Renal pelvis (tissue), 4 donors: ENCODE measurements around the gene PKIB. TPM values are rescaled to one million over a fixed set of nuclear protein-coding genes. Genes with fewer than 3 reads are reported as not detected.
"Not testable (repeated sequence)": the region's sequence is repeated elsewhere in the genome, so short reads cannot be mapped to it uniquely, and the experiment has no call there.

Experiments
- DNase-seq: peaks from one replicate; pipeline ENCODE4 v3.0.0-alpha.2; 2013
- polyA plus RNA-seq, 3 donors: library from polyadenylated mRNA; unstranded; fragments of 120-200 nt; gene quantifications; one replicate each; pipeline ENCODE4 v1.2.1, GENCODE V29; 2013; ENCODE audit not compliant: insufficient read length in 3 of 3

Gene PKIB
- polyA plus RNA-seq, 3 donors, result 1.5 to 2.4 (median 1.6) TPM

- not testable (repeated sequence) for DNase-seq
These were observed 134.0 kb downstream of the PKIB start for GRCh38 chr6:122744247-122744646.

- not testable (repeated sequence) for DNase-seq
These were observed 134.7 kb downstream of the PKIB start for GRCh38 chr6:122744856-122745255.

- no peak for DNase-seq
These were observed 136.5 kb downstream of the PKIB start for GRCh38 chr6:122746688-122747087.

GRCh38 chr6:122747573-122747972, 137.4 kb downstream of the PKIB start:
- no peak for DNase-seq

GRCh38 chr6:122748945-122749344, 138.7 kb downstream of the PKIB start:
- DNase-seq, result not testable (repeated sequence)

GRCh38 chr6:122749451-122750050, 139.3 kb downstream of the PKIB start:
- no peak for DNase-seq

GRCh38 chr6:122751326-122751725, 141.1 kb downstream of the PKIB start:
- no peak for DNase-seq

- no peak for DNase-seq
These were observed 142.3 kb downstream of the PKIB start for GRCh38 chr6:122752459-122752858.

- no peak for DNase-seq
These were observed 142.9 kb downstream of the PKIB start for GRCh38 chr6:122753000-122753687.

- DNase-seq, result no peak
These were observed 143.5 kb downstream of the PKIB start for GRCh38 chr6:122753688-122754056.

GRCh38 chr6:122754191-122754731, 144.1 kb downstream of the PKIB start:
- DNase-seq, result no peak

- no peak for DNase-seq
These were observed 145.7 kb downstream of the PKIB start for GRCh38 chr6:122755901-122756300.

GRCh38 chr6:122758927-122759334, 148.7 kb downstream of the PKIB start:
- DNase-seq, result no peak

GRCh38 chr6:122760330-122760729, 150.1 kb downstream of the PKIB start:
- no peak for DNase-seq

GRCh38 chr6:122766256-122766655, 156.1 kb downstream of the PKIB start:
- DNase-seq, result no peak

GRCh38 chr6:122770835-122771601, 160.8 kb downstream of the PKIB start:
- no peak for DNase-seq

GRCh38 chr6:122772724-122773415, 162.7 kb downstream of the PKIB start:
- DNase-seq, result no peak

Other genes starting within 250 kb of the PKIB start
- gene HSF2, start 210.8 kb upstream of the PKIB start, polyA plus RNA-seq, result 10 to 100 TPM; 30.0 to 34.6 (median 31.7) TPM
- gene SERINC1, start 138.6 kb upstream of the PKIB start, polyA plus RNA-seq, result 100 to 1,000 TPM; 171 to 212 (median 182) TPM
- gene FABP7, start 169.3 kb downstream of the PKIB start, polyA plus RNA-seq, result under 1 TPM; 0.14 to 0.73 (median 0.22) TPM
- gene SMPDL3A, start 178.9 kb downstream of the PKIB start, polyA plus RNA-seq, result 10 to 100 TPM; 12.4 to 13.4 (median 13.3) TPM